Measurements from ENCODE around the gene SLC11A2. TPM values are rescaled to one million over a fixed set of nuclear protein-coding genes. Genes with fewer than 3 reads are reported as not detected.

SLC11A2 gene
- total and polyA plus RNA-seq, 7 donors, result 3.9 to 44.6 (median 25.0) TPM

GRCh38 chr12:50947933-50948626 is 78.1 kb downstream of the SLC11A2 start:
- no peak overlapping the region for H3K27ac ChIP-seq
- no peaks in the 10 kb centered on the region for H3K36me3 ChIP-seq
- no peaks in the 10 kb centered on the region for H3K4me1 ChIP-seq
- TF ChIP-seq EP300 (IDR thresholded peaks at IDR 0.05) (no peak), CTCF (IDR thresholded peaks at IDR 0.05) (no peak), POLR2A (IDR thresholded peaks at IDR 0.05) (no peak), POLR2AphosphoS5 (IDR thresholded peaks at IDR 0.05) (no peak)
- no peak for DNase-seq
- WGBS, 2 donors, result 88 to 95% methylated on average over 3 of the region's 3 CpGs
- no peak overlapping the region for H3K4me3 ChIP-seq
- H3K27me3 ChIP-seq, result no peaks in the 10 kb centered on the region
- intact Hi-C loops (cut with DNase I), result no loop called here
- no peaks in the 10 kb centered on the region for H3K9me3 ChIP-seq

- Histone ChIP-seq H3K27ac (peak overlapping the region in 2 of 4 donors; percentile 68 to 79), H3K4me3 (no peak overlapping the region), H3K4me1 (peaks cover 0 to 74% (median 69%) of the 10 kb centered on the region in 4 donors), H3K27me3 (no peaks in the 10 kb centered on the region), H3K9me3 (peaks cover 0 to 6% (median 0%) of the 10 kb centered on the region in 4 donors), H3K36me3 (peaks cover 0 to 12% (median 3%) of the 10 kb centered on the region in 4 donors)
- intact Hi-C loops (cut with DNase I), result no loop called here
- no peak for DNase-seq
- whole genome bisulfite sequencing, 2 donors, result 98 to 100% methylated on average over 1 of the region's 1 CpG
- TF ChIP-seq POLR2AphosphoS5 (IDR thresholded peaks at IDR 0.05) (no peak), CTCF (IDR thresholded peaks at IDR 0.05) (no peak), POLR2A (IDR thresholded peaks at IDR 0.05) (no peak), EP300 (IDR thresholded peaks at IDR 0.05) (no peak)
Measured at GRCh38 chr12:50937653-50938052, 88.5 kb downstream of the SLC11A2 start.

- no peaks in the 10 kb centered on the region for H3K27me3 ChIP-seq
- H3K9me3 ChIP-seq, result peaks cover 0 to 6% (median 0%) of the 10 kb centered on the region in 4 donors
- intact Hi-C loops (cut with DNase I), result no loop called here
- no peak for DNase-seq
- 92 to 94% methylated on average over 9 of the region's 9 CpGs for WGBS, 2 donors
- peaks cover 0 to 19% (median 3%) of the 10 kb centered on the region in 4 donors for H3K36me3 ChIP-seq
- TF ChIP-seq CTCF (IDR thresholded peaks at IDR 0.05), result no peak
- no peak for TF ChIP-seq POLR2A (IDR thresholded peaks at IDR 0.05)
- TF ChIP-seq EP300 (IDR thresholded peaks at IDR 0.05), result no peak
- no peak for TF ChIP-seq POLR2AphosphoS5 (IDR thresholded peaks at IDR 0.05)
- peaks cover 0 to 81% (median 75%) of the 10 kb centered on the region in 4 donors for H3K4me1 ChIP-seq
- peak overlapping the region; percentile 4 to 79 (median 66) for H3K27ac ChIP-seq
- H3K4me3 ChIP-seq, result no peak overlapping the region
Measured at GRCh38 chr12:50936821-50937530, 89.2 kb downstream of the SLC11A2 start.

DNA sequence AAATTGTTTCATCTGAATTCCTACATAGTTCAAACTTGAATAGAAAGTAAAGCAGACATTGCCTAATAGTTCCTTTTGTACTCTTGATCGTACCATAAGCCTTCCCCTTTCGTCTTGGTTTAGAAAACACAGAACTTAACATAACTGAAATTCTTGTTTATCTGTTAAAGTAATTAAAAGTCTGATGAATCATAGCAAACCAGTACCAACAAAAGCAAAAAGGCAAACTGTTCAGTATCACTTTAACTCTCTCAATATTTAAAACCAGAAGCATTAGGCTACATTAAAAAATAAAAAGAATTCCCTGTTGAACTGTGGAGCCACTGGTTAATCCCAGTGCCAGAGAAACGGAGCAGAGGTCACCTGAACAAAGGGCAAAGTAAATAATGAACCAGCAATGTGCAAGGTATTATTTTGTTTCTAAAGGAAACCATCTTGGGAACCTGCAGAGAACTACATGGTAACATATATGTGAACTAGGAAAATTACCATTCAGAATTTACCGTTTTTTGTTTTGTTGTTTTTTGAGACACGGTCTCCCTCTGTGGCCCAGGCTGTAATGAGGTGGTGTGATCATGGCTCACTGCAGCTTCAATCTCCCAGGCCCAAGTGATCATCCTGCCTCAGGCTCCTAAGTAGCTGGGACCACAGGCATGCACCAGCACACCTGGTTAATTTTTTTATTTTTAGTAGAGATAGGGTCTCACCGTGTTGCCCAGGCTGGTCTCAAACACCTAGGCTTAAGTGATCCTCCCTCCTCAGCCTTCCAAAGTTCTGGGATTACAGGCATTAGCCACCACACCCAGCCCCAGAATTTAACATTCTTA is 91.0 kb downstream of the SLC11A2 start:
- TF ChIP-seq EP300 (IDR thresholded peaks at IDR 0.05), result no peak
- no peak for TF ChIP-seq POLR2AphosphoS5 (IDR thresholded peaks at IDR 0.05)
- TF ChIP-seq CTCF (IDR thresholded peaks at IDR 0.05), result no peak
- no peak for TF ChIP-seq POLR2A (IDR thresholded peaks at IDR 0.05)
- intact Hi-C loops (cut with DNase I), result no loop called here
- peaks cover 0 to 6% (median 0%) of the 10 kb centered on the region in 4 donors for H3K9me3 ChIP-seq
- H3K27me3 ChIP-seq, result no peaks in the 10 kb centered on the region
- H3K4me3 ChIP-seq, result no peak overlapping the region
- no peak for DNase-seq
- 38 to 56% methylated on average over 6 of the region's 6 CpGs for WGBS, 2 donors
- peak overlapping the region; percentile 65 to 79 (median 72) for H3K27ac ChIP-seq
- H3K4me1 ChIP-seq, result peaks cover 0 to 79% (median 77%) of the 10 kb centered on the region in 4 donors
- H3K36me3 ChIP-seq, result peaks cover 8 to 37% (median 13%) of the 10 kb centered on the region in 4 donors

Data from sigmoid colon (tissue), 7 donors.